Stimulated activated CD8-positive, alpha-beta memory T cell treated with anti-CD3 and anti-CD28 coated beads, Interleukin-4, amount 100 ng/mL, for 1 hour (primary cell): Measurements from ENCODE around the gene ESPNL.

Experiments used
- DNase-seq, 2 donors: peaks; one replicate each; pipeline ENCODE4 v3.0.0-alpha.2; 2020; ENCODE audit warnings: low read depth in 2 of 2, low spot score in 1 of 2

Gene ESPNL

GRCh38 chr2:238079874-238080327 lies 20.2 kb upstream of the ESPNL start:
- no peak for DNase-seq

- no peak for DNase-seq
Observed at GRCh38 chr2:238080518-238080917, 19.6 kb upstream of the ESPNL start.

DNA sequence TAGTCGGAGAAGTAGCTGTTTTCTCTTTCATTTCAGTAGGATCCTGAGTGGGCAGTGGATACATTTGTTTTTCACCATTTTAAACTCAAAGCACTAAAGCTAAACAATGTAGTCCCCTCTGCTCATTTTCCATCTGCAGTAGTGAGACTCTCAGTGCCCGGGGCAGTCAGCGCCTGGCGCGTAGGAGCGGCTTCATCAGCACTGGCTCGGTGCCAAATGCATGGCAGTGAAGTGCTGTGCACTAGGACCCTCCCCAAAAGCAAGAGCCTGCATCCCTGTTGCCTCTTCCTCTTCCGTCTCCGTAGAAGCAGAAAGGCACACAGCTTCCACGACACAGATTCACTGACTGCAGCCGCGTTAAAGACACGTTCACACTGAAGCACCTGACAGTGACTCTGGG lies 19.0 kb upstream of the ESPNL start:
- no peak for DNase-seq

DNA sequence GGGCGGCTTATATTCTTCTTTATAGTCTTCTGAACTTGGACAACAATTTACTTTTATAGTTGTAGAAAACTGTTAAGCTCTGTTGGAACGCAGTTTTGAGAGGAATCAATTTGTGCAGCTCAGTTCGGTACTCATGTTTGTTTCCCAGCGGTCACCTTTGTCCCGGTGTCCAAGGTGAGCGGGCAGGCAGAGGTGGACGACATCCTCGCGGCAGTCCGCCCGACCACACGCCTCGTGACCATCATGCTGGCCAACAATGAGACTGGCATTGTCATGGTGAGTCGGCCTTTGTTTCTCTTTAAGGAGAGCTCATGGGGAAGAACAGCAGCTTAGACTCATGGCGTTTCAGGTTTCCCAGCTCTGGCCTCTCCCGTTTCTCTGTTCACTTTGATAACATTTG lies 18.6 kb upstream of the ESPNL start:
- no peak for DNase-seq

GRCh38 chr2:238082151-238082550 lies 18.0 kb upstream of the ESPNL start:
- DNase-seq: no peak

DNA sequence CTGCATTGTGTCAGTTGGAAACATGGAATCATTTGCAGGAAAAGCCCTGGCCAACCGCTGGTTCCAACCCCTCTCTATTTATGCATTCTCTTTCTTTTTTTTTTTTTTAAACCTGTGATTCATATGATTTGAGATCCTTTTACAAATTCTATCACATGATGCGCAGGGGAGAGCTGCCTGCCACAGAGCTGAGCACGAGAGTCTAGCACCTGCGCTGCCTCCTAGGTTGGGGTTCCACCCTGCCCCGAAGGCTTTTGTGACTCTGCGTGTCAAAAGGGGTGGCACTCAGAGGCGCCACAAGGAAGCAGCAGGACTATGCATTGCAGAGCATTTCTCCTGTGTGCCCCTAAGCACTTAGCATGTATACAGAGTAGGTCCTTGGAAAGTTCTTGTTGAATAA lies 17.3 kb upstream of the ESPNL start:
- no peak for DNase-seq

DNA sequence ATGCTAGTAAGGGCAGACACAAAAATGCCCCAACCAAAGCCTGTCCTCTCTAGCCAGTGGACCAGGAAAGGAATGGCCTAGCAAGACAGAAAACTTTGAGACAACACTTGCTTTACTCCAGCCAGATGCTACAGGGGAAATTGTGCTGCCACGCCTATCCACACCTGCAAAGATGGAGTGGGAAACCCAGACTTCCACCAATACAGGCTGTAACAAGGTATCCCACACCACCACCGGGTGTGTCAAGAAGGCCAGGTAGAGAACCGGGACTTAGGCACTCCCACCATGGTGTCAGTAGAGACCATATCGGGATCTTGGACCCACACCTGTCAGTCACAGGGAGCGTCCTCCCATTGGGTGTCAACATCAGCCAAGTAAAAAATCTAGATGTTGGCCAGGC lies 16.2 kb upstream of the ESPNL start:
- DNase-seq: no peak

GRCh38 chr2:238084761-238085160 lies 15.4 kb upstream of the ESPNL start:
- DNase-seq: no peak

GRCh38 chr2:238085899-238086298 lies 14.2 kb upstream of the ESPNL start:
- no peak for DNase-seq

DNA sequence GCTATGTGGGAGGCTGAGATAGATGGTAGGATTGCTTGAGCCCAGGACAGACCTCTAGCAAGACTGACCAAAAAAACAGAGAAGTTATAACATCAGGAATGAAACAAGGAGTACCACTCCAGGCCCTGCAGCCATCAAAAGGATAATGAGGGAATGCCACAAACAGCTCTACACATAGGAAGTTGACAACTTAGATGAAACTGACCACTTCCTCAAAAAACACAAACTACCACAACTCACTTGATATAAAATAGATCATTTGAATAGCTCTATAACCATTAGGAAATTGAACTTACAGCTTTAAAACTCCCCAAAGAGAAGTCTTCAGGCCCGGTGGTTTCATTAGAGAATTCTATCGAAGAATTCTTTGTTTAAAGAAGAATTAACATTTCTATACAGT lies 12.9 kb upstream of the ESPNL start:
- no peak for DNase-seq

DNA sequence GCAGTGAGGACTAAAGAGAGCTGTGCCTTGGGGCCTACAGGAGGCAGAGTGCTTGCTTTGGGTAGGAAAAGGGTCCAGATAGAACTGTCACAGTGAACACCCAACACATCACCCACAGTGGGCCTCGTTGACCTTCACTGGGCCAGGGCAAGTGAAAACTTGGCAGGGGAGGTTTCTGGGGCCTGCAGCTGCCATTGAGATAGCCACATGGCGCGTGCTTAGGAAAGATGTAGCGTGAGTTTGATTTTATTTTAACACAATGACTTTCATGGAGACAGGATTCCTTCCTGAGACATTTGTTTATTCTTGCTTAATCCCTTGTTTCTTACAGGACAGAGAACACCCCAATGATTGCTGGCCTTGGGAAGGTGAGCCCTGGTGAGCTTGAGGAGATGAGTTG lies 9.3 kb upstream of the ESPNL start:
- DNase-seq: no peak

GRCh38 chr2:238091436-238092060 lies 8.6 kb upstream of the ESPNL start:
- DNase-seq: no peak

GRCh38 chr2:238092486-238093035 lies 7.6 kb upstream of the ESPNL start:
- no peak for DNase-seq

GRCh38 chr2:238093181-238094140 lies 6.7 kb upstream of the ESPNL start:
- DNase-seq: no peak

DNA sequence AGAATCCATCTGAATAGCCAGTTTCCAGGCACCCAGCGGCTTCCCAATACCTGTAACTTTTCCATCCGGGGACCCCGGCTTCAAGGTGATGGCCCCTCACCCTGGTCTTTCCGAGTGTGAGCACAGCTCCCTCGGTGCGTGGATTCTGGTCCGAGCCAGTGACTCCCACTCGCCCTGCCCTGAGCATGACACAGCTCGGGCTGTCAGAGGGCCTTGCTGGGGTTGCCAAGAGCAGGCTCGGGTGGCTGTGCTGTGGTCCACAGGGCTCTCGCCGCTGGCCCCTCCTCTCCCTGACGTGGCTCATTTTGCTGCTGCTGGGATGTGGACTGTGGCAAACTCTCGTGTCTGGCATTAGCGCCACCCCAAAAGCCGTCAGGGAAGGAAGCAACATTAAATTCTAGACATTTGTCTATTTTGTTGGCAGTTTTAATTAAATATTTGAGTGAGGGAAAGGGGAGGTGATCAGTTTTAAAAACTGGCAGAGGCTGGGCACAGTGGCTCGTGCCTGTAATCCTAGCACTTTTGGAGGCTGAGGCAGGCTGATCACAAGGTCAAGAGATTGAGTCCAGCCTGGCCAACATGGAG lies 5.6 kb upstream of the ESPNL start:
- no peak for DNase-seq

DNA sequence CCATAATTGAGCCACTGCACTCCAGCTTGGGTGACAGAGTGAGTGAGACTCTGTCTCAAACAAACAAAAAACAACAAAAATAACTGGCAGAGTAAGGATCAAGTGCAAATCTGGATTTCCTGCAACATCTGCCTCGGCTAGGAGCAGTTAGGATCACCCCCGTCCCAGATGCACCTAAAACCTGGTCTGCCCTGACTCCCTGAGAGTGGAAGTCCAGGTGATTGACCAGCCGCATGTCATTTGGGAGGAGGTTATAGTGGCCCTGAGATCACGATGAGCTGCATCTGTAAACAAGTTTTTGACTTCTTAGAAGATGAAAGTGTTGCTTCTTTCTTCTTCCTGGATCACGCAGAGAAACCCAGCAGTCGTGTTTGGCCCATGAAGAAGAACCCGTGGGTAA lies 5.0 kb upstream of the ESPNL start:
- no peak for DNase-seq

DNA sequence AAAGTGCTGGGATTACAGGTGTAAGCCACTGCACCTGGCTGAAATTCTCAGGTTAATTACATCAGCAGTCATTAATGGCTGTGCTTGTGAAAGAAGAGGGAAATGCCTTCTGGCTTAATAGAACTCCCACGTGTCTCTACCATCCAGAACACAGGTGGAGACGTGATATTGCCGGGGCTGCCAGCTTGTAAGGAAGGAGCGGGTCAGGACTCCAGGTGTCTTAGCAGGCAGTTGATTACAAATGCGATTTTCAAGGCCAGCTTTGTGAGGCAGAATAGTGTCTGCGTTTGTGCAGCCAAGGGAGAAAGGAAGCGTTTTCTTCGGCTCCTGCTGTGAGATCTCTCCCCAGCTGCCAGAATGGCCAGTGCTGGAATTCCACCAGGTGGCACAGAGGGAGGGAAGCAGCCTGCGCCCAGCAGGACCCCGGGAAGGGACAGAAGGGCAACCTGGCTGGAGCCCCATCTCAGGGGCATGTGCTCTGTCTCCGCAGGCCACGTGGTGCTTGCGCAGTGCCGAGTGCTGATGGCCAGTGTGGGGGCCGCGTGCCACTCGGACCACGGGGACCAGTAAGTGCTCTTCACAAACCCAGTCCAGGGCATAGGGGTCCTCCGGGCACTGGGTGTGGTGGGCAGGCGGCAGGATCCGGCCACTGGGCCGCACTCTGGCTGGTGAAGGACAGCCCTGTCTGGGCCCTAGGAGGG lies 3.7 kb upstream of the ESPNL start:
- DNase-seq: no peak

DNA sequence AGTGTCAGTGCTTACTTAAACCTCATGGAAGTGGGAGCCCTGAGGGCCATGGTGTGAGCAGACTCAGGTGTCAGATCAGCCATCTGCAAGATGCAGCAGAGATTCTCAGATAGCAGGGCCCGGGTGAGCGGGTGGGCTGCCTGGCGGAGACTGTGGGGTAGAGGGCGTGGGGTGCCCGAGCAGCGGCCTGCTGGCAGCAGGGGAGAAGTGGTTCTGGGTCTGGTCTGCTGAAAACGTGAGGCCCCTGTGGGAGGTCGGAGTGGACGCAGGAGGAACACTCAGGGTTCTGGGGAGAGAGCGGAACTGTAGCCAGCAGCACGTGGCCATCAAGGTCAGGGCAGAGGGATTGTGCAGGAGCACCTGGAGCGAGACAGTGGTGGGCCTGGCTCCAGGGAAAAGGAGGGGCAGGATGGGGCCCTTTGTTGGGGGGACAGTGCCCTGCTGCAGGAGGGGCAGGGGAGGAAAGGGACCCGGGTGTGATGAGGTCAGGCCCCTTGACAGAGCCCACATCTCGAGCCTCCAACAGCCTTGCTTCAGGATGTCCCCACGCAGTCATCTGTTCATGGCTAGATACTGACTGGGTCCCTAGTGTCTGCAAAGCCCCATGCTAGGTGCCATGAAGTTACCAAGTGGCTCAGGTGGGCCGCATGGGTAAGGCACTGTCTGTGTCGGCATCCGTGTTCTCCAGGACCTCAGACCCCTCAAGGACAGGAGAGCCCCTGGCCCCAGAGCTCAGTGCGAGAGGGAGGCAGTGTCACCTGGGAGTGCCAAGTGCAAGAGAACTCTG lies 2.7 kb upstream of the ESPNL start:
- no peak for DNase-seq

DNA sequence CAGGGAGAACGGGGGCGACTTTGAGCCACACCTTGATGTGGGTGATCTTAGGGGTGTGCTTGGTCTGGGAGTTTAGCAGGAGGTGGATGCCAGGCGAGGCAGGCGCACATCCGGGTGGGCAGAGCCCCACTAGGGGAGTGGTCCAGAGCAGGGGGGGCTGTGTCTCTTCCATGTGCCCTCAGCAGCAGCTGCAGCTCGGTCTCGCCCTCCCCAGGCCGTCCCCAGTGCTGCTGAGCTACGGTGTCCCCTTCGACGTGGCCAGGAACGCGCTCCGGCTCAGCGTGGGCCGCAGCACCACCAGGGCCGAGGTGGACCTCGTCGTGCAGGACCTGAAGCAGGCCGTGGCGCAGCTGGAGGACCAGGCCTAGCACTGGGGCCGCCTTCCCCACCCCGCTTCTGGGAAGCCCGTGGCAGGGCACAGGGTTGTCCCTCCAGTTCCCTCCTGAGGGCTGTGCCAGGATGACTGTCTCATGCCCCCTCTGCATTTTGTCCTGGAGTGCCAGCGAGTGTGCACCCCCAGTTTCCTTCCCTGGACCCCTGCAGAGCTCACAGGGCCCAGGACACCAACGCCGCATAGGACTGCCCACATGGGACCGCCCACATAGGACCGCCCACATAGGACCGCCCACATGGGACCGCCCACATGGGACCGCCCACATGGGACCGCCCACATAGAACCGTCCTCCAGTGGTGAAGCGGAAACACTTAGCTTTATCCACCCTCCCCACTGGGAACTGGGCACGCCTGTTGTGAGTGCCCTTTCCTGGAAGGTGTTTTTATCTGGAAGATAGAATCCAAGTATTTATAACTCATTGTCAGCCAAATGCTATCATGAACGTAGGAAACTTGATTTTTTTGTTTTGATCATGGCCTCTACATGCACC lies 1.9 kb upstream of the ESPNL start:
- DNase-seq: no peak
